DOHH2 (cell line): ENCODE data around the gene LEFTY2.

Experiments
- H3F3A ChIP-seq: fragments of 200-600 bp; sonication (generic), shearing (Covaris generic); 2 replicates; pipeline ENCODE4 v1.6.0; 2016; ENCODE audit warnings: antibody characterized with exemption, mild to moderate bottlenecking; ENCODE audit not compliant: control insufficient read depth, insufficient read depth
- H3K27ac ChIP-seq: fragments of 200-600 bp; sonication (generic); 2 replicates; pipeline ENCODE4 v1.5.1; 2014; ENCODE audit warnings: low read depth, mild to moderate bottlenecking, low read length, moderate library complexity
- H3K27me3 ChIP-seq: fragments of 200-600 bp; sonication (generic); 2 replicates; pipeline ENCODE4 v1.6.1; 2014; ENCODE audit warnings: mild to moderate bottlenecking, low read length, mixed read lengths; ENCODE audit not compliant: control insufficient read depth
- H3K36me3 ChIP-seq: fragments of 200-600 bp; sonication (generic); 2 replicates; pipeline ENCODE4 v1.6.1; 2014; ENCODE audit warnings: mild to moderate bottlenecking, low read length, moderate library complexity, mixed read lengths; ENCODE audit not compliant: control insufficient read depth
- H3K4me1 ChIP-seq: fragments of 200-600 bp; sonication (generic); 2 replicates; pipeline ENCODE4 v1.6.1; 2014; ENCODE audit warnings: mild to moderate bottlenecking, low read length, mixed read lengths; ENCODE audit not compliant: control insufficient read depth
- H3K4me2 ChIP-seq: fragments of 200-600 bp; sonication (generic); 2 replicates; pipeline ENCODE4 v1.6.0; 2014; ENCODE audit warnings: mild to moderate bottlenecking, low read length, moderate library complexity
- H3K4me3 ChIP-seq: fragments of 200-600 bp; sonication (generic); 2 replicates; pipeline ENCODE4 v1.5.1; 2014; ENCODE audit warnings: mild to moderate bottlenecking, low read length, mixed read lengths
- H3K79me2 ChIP-seq: fragments of 200-600 bp; sonication (generic); 2 replicates; pipeline ENCODE4 v1.6.1; 2014; ENCODE audit warnings: mild to moderate bottlenecking, low read length, mixed read lengths; ENCODE audit not compliant: control insufficient read depth
- H3K9me2 ChIP-seq: fragments of 200-600 bp; sonication (generic); replicated peaks from 2 replicates; pipeline ENCODE4 v1.6.1; 2014; ENCODE audit warnings: mild to moderate bottlenecking, low read length, mixed read lengths; ENCODE audit not compliant: control insufficient read depth
- H3K9me3 ChIP-seq: fragments of 200-600 bp; sonication (generic); 2 replicates; pipeline ENCODE4 v1.6.1; 2014; ENCODE audit warnings: antibody characterized with exemption, low read length, mixed read lengths; ENCODE audit not compliant: control insufficient read depth, insufficient read depth
- H4K20me1 ChIP-seq: fragments of 200-600 bp; sonication (generic); 2 replicates; pipeline ENCODE4 v1.6.0; 2014; ENCODE audit warnings: low read depth, mild to moderate bottlenecking, antibody characterized with exemption, low read length, moderate library complexity; ENCODE audit not compliant: control insufficient read depth, insufficient read depth
- CTCF ChIP-seq: fragments of 200-600 bp; sonication (generic); IDR thresholded peaks from one replicate; pipeline ENCODE4 v1.5.1; 2014; ENCODE audit warnings: antibody characterized with exemption, mild to moderate bottlenecking, low read depth, low read length; ENCODE audit not compliant: poor library complexity, severe bottlenecking
- EZH2phosphoT487 ChIP-seq: fragments of 200-600 bp; sonication (generic); IDR thresholded peaks from 2 replicates; pipeline ENCODE4 v1.6.1; 2017; ENCODE audit warnings: borderline replicate concordance, mild to moderate bottlenecking, antibody characterized with exemption, low read length, moderate library complexity, mixed read lengths

The LEFTY2 gene

GRCh38 chr1:225911191-225912130 lies 29.6 kb downstream of the LEFTY2 start:
- Histone ChIP-seq H3K79me2 (no peaks in the 10 kb centered on the region), H3F3A (no peaks in the 10 kb centered on the region), H3K4me3 (no peak overlapping the region), H3K27ac (no peak overlapping the region), H3K36me3 (no peaks in the 10 kb centered on the region), H3K9me2 (no peaks in the 10 kb centered on the region), H3K4me1 (peaks cover 4% of the 10 kb centered on the region; the same call in 1 of the 2 replicates), H3K27me3 (no peaks in the 10 kb centered on the region), H3K4me2 (no peak overlapping the region), H4K20me1 (no peaks in the 10 kb centered on the region), H3K9me3 (no peaks in the 10 kb centered on the region)
- TF ChIP-seq EZH2phosphoT487 (no peak), CTCF (peak; percentile 63)

- Histone ChIP-seq H3K27ac (no peak overlapping the region), H3F3A (no peaks in the 10 kb centered on the region), H3K36me3 (no peaks in the 10 kb centered on the region), H4K20me1 (no peaks in the 10 kb centered on the region), H3K79me2 (no peaks in the 10 kb centered on the region), H3K4me3 (no peak overlapping the region), H3K4me1 (peaks cover 4% of the 10 kb centered on the region; the same call in 1 of the 2 replicates), H3K9me3 (no peaks in the 10 kb centered on the region), H3K4me2 (no peak overlapping the region), H3K9me2 (no peaks in the 10 kb centered on the region), H3K27me3 (no peaks in the 10 kb centered on the region)
- TF ChIP-seq CTCF, result no peak
Measured at GRCh38 chr1:225909477-225909876, 31.5 kb downstream of the LEFTY2 start.

- no peaks in the 10 kb centered on the region for H3K9me2 ChIP-seq
- H3K4me2 ChIP-seq, result no peak overlapping the region
- H3K4me1 ChIP-seq, result peaks cover 4% of the 10 kb centered on the region; the same call in 1 of the 2 replicates
- H3K79me2 ChIP-seq, result no peaks in the 10 kb centered on the region
- no peaks in the 10 kb centered on the region for H3K36me3 ChIP-seq
- H3F3A ChIP-seq, result no peaks in the 10 kb centered on the region
- no peaks in the 10 kb centered on the region for H3K9me3 ChIP-seq
- TF ChIP-seq CTCF, result no peak
- TF ChIP-seq EZH2phosphoT487, result no peak
- H3K4me3 ChIP-seq, result no peak overlapping the region
- H3K27me3 ChIP-seq, result no peaks in the 10 kb centered on the region
- no peaks in the 10 kb centered on the region for H4K20me1 ChIP-seq
- no peak overlapping the region for H3K27ac ChIP-seq
Measured at GRCh38 chr1:225908773-225909172, 32.2 kb downstream of the LEFTY2 start.
